GM19324 (cell line): Measurements from ENCODE around the gene ZNF892.
"Not testable (repeated sequence)": the region's sequence is repeated elsewhere in the genome, so short reads cannot be mapped to it uniquely, and the experiment has no call there.

ENCODE experiments used
- ATAC-seq: cut with Tn5 transposase; IDR thresholded peaks from one replicate; pipeline ENCODE4 v1.9.1; 2021; ENCODE audit warnings: mild to moderate bottlenecking, moderate library complexity; ENCODE audit not compliant: unreplicated experiment, low FRiP score

ZNF892 gene

DNA sequence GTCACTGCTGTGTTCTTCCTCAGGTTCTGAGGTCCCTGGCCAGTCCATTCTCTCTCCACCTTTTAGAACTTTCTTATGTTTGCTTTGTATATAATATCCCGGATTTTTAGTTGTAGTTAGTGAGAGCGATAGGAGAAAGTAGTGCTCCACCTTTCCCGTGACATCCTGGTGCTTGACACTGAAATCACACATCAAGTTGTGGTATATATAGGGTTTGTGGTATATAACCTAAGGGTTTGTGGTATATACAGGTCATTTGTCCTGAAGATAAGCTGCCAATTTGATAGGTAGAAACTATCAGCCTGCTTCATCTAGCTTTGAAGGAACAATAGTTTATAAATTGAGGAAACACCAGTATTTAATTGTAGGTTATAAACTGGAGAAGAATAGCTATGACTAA lies 13.1 kb downstream of the ZNF892 start:
- ATAC-seq: no peak

DNA sequence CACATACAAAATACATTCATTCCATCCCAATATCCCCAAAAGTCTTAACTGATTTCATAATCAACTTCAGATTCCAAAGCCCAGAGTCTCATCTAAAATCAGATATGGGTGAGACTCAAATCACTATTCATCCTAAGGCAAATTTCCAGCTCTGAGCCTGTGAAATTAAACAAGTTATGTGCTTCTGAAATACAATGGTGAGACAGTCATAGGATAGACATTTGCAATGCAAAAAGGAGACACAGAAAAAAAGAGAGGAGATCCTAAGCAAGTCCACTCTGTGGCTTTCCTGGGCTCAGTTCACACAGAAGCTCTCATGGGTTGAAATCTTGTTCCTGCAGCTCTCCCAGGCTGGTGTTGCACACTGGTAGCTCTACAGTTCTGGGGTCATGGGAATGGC lies 18.3 kb downstream of the ZNF892 start:
- ATAC-seq: no peak

DNA sequence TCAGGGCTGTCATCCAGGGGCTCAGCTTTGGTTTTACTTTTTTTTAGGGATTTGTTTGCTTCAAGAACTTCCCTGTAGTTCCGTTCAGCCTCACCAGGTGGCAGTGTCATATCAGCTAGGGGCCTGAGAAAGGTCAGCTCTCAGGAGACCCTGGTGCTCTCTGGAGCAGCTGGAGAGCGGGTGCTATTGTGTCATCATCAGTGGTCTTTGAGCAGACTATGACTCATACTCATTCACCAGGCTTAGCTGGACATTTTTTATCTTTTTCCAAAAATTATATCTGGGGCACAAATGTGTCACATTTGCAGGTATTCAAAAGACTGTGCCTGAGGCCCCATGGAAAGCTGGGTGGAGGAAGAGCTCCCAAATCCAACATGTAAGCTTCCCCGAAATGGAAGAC lies 24.4 kb downstream of the ZNF892 start:
- ATAC-seq: no peak

DNA sequence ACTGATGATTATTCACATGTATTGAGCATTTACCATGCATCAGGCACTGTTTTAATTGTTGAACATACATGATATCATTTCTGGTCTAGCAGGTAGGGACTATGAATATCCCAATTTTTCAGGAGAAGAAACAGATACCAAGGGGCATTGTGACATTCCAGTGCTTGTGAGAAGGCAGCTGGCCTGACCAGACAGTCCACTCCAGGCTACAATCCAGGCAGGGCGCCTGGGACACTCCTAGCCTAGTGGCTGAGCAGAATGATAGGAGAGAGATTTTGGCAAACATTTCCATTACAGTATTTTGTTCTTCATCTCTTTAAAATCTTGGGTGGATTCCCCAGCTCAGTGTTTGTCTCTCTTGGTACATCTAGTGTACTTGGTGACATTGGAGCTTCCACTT lies 24.9 kb downstream of the ZNF892 start:
- no peak for ATAC-seq

DNA sequence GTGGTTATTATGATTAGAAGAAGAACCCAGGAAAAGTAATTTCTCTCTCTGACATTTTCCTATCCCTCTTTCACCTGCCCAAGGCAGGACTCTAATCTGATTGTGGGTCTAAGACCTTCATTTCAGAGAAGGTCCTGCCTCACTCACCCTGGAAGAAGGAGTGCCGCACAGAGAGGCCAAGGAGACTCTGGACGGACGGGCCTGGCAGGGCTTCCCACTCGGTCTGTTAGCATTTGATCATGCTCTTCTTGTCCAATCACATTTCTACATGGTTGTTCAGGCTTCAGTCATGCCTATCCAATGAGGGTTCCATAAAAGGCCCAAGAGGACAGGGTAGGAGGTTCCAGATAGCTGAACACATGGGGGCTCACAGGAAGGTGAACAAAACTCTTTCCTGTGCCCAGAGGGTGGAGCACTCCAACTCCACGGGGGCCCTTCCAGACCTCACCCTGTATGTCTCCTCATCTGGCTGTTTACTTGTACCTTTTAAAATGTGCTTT lies 27.0 kb downstream of the ZNF892 start:
- ATAC-seq: no peak

DNA sequence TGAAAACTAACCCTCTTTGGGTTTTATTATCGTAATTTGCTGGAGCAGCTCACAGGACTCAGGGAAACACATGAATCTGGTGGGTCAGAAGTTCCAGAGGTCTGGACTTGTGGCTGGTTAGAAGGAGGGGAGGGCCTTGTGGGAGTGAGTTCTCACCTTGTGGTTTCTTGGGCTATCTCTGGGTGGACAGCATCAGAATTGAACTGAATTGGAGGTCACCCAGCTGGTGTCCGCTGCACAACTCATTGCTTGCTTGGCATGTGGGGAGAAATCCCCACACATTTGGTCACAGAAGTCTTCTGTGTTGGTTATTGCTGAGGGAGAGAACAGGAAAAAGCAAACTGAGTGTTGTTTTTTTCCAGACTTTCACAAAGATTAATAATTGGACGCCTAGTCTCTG lies 27.5 kb downstream of the ZNF892 start:
- ATAC-seq: no peak

DNA sequence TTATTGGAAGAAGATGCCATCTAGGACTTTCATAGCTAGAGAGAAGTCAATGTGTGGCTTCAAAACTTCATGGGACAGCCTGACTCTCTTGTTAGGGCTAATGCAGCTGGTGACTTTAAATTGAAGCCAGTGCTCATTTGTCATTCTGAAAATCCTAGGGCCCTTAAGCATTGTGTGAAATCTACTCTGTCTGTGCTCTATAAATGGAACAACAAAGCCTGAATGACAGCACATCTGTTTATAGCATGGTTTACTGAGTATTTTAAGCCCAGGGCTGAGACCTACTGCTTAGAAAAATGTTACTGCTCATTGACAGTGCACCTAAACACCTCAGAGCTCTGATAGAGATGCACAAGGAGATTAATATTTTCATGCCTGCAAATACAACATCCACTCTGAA lies 30.8 kb downstream of the ZNF892 start:
- ATAC-seq: no peak

DNA sequence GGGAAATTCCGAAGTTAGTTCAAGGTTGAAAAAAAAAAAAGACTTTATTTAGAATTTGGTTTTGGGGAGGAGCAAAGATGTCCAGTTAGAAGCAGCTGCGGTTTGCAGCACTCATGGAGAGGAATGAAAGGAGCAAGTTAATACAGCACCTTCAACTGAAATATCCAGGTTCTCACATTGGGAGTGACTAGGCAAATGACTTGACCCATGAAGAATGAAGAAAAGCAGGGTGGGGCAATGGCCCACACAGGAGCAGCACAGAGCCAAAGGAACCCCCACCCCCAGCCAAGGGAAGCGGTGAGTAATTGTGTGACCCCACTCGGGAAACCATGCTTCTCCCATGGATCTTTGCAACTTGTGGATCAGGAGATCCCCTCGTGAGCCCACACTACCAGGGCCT lies 32.8 kb downstream of the ZNF892 start:
- no peak for ATAC-seq

DNA sequence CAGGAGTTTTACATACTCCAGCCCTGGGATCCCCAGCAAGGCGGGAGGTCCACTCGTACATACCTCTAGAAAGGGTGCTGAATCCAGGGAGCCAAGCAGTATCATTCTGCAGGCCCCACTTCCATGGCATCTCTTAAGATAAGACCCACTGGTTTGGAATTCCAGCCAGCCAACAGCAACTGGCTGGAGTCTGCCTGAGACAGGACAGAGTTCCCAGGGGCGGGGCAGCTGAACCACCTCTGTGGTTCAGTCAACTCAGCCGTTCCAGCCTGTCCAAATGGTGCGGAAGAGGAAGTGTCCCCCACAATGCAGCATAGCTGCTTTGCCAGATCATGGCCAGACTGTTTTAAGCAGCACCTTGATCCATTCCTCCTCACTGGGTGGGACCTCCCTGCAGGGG lies 33.2 kb downstream of the ZNF892 start:
- no peak for ATAC-seq

DNA sequence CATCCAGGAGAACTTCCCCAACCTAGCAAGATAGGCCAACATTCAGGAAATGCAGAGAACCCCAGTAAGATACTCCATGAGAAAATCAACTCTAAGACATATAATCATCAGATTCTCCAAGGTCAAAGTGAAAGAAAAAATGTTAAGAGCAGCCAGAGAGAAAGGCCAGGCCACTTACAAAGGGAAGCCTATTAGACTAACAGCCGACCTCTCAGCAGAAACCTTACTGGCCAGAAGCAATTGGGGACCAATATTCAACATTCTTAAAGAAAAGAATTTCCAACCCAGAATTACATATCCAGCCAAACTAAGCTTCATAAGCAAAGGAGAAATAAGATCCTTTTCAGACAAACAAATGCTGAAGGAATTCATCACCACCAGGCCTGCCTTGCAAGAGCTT lies 34.8 kb downstream of the ZNF892 start:
- not testable (repeated sequence) for ATAC-seq
